Measurements from ENCODE around the gene DDX5.
A peak's percentile ranks its signal among the peaks of the same experiment; 100 is the strongest.
"Not testable (repeated sequence)": the region's sequence is repeated elsewhere in the genome, so short reads cannot be mapped to it uniquely, and the experiment has no call there.

The DDX5 gene

GRCh38 chr17:64497565-64498035 is 8.5 kb downstream of the DDX5 start:
- Histone ChIP-seq H3K9me3 (ENCODE audit: insufficient read depth, low read depth, low read length) (no peaks in the 10 kb centered on the region), H3F3A (ENCODE audit: low read depth) (peaks cover 42% of the 10 kb centered on the region), H3K4me2 (ENCODE audit: low read depth, low read length, poor library complexity, severe bottlenecking) (peak overlapping the region; percentile 85), H3K36me3 (ENCODE audit: insufficient read depth, low read length) (peaks cover 47% of the 10 kb centered on the region), H3K4me3 (ENCODE audit: low read length, poor library complexity, severe bottlenecking) (peak overlapping the region; percentile 93), H3K4me1 (ENCODE audit: insufficient read depth, low read length, poor library complexity, severe bottlenecking) (peaks cover 38% of the 10 kb centered on the region), H3K27me3 (ENCODE audit: insufficient read depth, low read length, poor library complexity, severe bottlenecking) (no peaks in the 10 kb centered on the region), H3K9ac (ENCODE audit: low read depth, low read length, poor library complexity, severe bottlenecking) (peak overlapping the region; percentile 92), H3K79me2 (ENCODE audit: insufficient read depth, low read length) (peaks cover 83% of the 10 kb centered on the region), H2AFZ (ENCODE audit: low read length) (no peak overlapping the region), H4K20me1 (ENCODE audit: insufficient read depth, low read length, poor library complexity, severe bottlenecking) (peaks cover 70% of the 10 kb centered on the region), H3K9me2 (replicated peaks; ENCODE audit: low read depth, low read length) (no peaks in the 10 kb centered on the region)
- TF ChIP-seq CTCF (conservative IDR thresholded peaks at IDR 0.05; ENCODE audit: low read length): no peak
- no peak for TF ChIP-seq EZH2phosphoT487 (IDR thresholded peaks at IDR 0.05; ENCODE audit: borderline replicate concordance)

- Histone ChIP-seq H3K36me3 (ENCODE audit: insufficient read depth, low read length) (peaks cover 41% of the 10 kb centered on the region), H4K20me1 (ENCODE audit: insufficient read depth, low read length, poor library complexity, severe bottlenecking) (peaks cover 64% of the 10 kb centered on the region), H3K9me2 (replicated peaks; ENCODE audit: low read depth, low read length) (no peaks in the 10 kb centered on the region), H3K9me3 (ENCODE audit: insufficient read depth, low read depth, low read length) (no peaks in the 10 kb centered on the region), H3F3A (ENCODE audit: low read depth) (peaks cover 38% of the 10 kb centered on the region), H3K4me1 (ENCODE audit: insufficient read depth, low read length, poor library complexity, severe bottlenecking) (peaks cover 39% of the 10 kb centered on the region), H3K27me3 (ENCODE audit: insufficient read depth, low read length, poor library complexity, severe bottlenecking) (no peaks in the 10 kb centered on the region), H3K4me2 (ENCODE audit: low read depth, low read length, poor library complexity, severe bottlenecking) (peak within 1 kb of the TSS; percentile 85), H3K9ac (ENCODE audit: low read depth, low read length, poor library complexity, severe bottlenecking) (peak within 1 kb of the TSS; percentile 92), H2AFZ (ENCODE audit: low read length) (peak within 1 kb of the TSS; percentile 79), H3K79me2 (ENCODE audit: insufficient read depth, low read length) (peaks cover 77% of the 10 kb centered on the region), H3K4me3 (ENCODE audit: low read length, poor library complexity, severe bottlenecking) (peak within 1 kb of the TSS; percentile 93)
- peak; percentile 76 for TF ChIP-seq CTCF (conservative IDR thresholded peaks at IDR 0.05; ENCODE audit: low read length)
- no peak for TF ChIP-seq EZH2phosphoT487 (IDR thresholded peaks at IDR 0.05; ENCODE audit: borderline replicate concordance)
These were observed 9.1 kb downstream of the DDX5 start, which contains the start of gene POLG2 for GRCh38 chr17:64496786-64497564. Gene POLG2 (minus strand): TSS chr17:64497054. CDS start chr17:64496968, 86 bp downstream.

- H2AFZ ChIP-seq (ENCODE audit: low read length): peak overlapping the region; percentile 79
- H3K9ac ChIP-seq (ENCODE audit: low read depth, low read length, poor library complexity, severe bottlenecking): peak overlapping the region; percentile 92
- H3K27me3 ChIP-seq (ENCODE audit: insufficient read depth, low read length, poor library complexity, severe bottlenecking): no peaks in the 10 kb centered on the region
- H3K9me2 ChIP-seq (replicated peaks; ENCODE audit: low read depth, low read length): no peaks in the 10 kb centered on the region
- H3F3A ChIP-seq (ENCODE audit: low read depth): peaks cover 37% of the 10 kb centered on the region
- H3K79me2 ChIP-seq (ENCODE audit: insufficient read depth, low read length): peaks cover 72% of the 10 kb centered on the region
- H3K4me1 ChIP-seq (ENCODE audit: insufficient read depth, low read length, poor library complexity, severe bottlenecking): peaks cover 39% of the 10 kb centered on the region
- peak overlapping the region; percentile 85 for H3K4me2 ChIP-seq (ENCODE audit: low read depth, low read length, poor library complexity, severe bottlenecking)
- TF ChIP-seq CTCF (conservative IDR thresholded peaks at IDR 0.05; ENCODE audit: low read length) (no peak), EZH2phosphoT487 (IDR thresholded peaks at IDR 0.05; ENCODE audit: borderline replicate concordance) (no peak)
- peak overlapping the region; percentile 93 for H3K4me3 ChIP-seq (ENCODE audit: low read length, poor library complexity, severe bottlenecking)
- H3K9me3 ChIP-seq (ENCODE audit: insufficient read depth, low read depth, low read length): no peaks in the 10 kb centered on the region
- H4K20me1 ChIP-seq (ENCODE audit: insufficient read depth, low read length, poor library complexity, severe bottlenecking): peaks cover 58% of the 10 kb centered on the region
- peaks cover 35% of the 10 kb centered on the region for H3K36me3 ChIP-seq (ENCODE audit: insufficient read depth, low read length)
These were observed 9.7 kb downstream of the DDX5 start for GRCh38 chr17:64496348-64496785.

- H3K4me3 ChIP-seq (ENCODE audit: low read length, poor library complexity, severe bottlenecking): peak overlapping the region; percentile 93
- H3K36me3 ChIP-seq (ENCODE audit: insufficient read depth, low read length): peaks cover 31% of the 10 kb centered on the region
- peaks cover 64% of the 10 kb centered on the region for H3K79me2 ChIP-seq (ENCODE audit: insufficient read depth, low read length)
- H3F3A ChIP-seq (ENCODE audit: low read depth): peaks cover 32% of the 10 kb centered on the region
- H2AFZ ChIP-seq (ENCODE audit: low read length); H3K9me2 ChIP-seq (replicated peaks; ENCODE audit: low read depth, low read length); H3K27me3 ChIP-seq (ENCODE audit: insufficient read depth, low read length, poor library complexity, severe bottlenecking); H3K9me3 ChIP-seq (ENCODE audit: insufficient read depth, low read depth, low read length): not testable (repeated sequence)
- H3K4me1 ChIP-seq (ENCODE audit: insufficient read depth, low read length, poor library complexity, severe bottlenecking): peaks cover 39% of the 10 kb centered on the region
- peak overlapping the region; percentile 92 for H3K9ac ChIP-seq (ENCODE audit: low read depth, low read length, poor library complexity, severe bottlenecking)
- H3K4me2 ChIP-seq (ENCODE audit: low read depth, low read length, poor library complexity, severe bottlenecking): peak overlapping the region; percentile 85
- H4K20me1 ChIP-seq (ENCODE audit: insufficient read depth, low read length, poor library complexity, severe bottlenecking): peaks cover 47% of the 10 kb centered on the region
These were observed 10.8 kb downstream of the DDX5 start for GRCh38 chr17:64495300-64495699.
